GM18870 (cell line): ENCODE measurements around the gene GABRR2.
"Not testable (repeated sequence)": the region's sequence is repeated elsewhere in the genome, so short reads cannot be mapped to it uniquely, and the experiment has no call there.

ENCODE experiments used
- ATAC-seq: cut with Tn5 transposase; IDR thresholded peaks from one replicate; pipeline ENCODE4 v1.9.1; 2021; ENCODE audit warnings: moderate library complexity; ENCODE audit not compliant: unreplicated experiment

GABRR2 gene

GRCh38 chr6:89328976-89329375 is 13.9 kb upstream of the GABRR2 start:
- no peak for ATAC-seq

- no peak for ATAC-seq
Measured at GRCh38 chr6:89324304-89324703, 9.2 kb upstream of the GABRR2 start.

- no peak for ATAC-seq
Measured at GRCh38 chr6:89323511-89323971, 8.4 kb upstream of the GABRR2 start.

GRCh38 chr6:89321131-89321970 is 6.3 kb upstream of the GABRR2 start:
- no peak for ATAC-seq

- ATAC-seq: no peak
Measured at GRCh38 chr6:89320012-89320559, 5.0 kb upstream of the GABRR2 start.

- ATAC-seq: no peak
Measured at GRCh38 chr6:89317067-89317466, 2.0 kb upstream of the GABRR2 start.

- ATAC-seq: no peak
Measured at GRCh38 chr6:89314692-89315091, 407 bp downstream of the GABRR2 start.

GRCh38 chr6:89313006-89313405 is 2.1 kb downstream of the GABRR2 start:
- ATAC-seq: no peak

GRCh38 chr6:89311853-89312531 is 3.1 kb downstream of the GABRR2 start:
- ATAC-seq: no peak

GRCh38 chr6:89311530-89311852 is 3.6 kb downstream of the GABRR2 start:
- ATAC-seq: no peak

GRCh38 chr6:89310929-89311328 is 4.2 kb downstream of the GABRR2 start:
- no peak for ATAC-seq

- no peak for ATAC-seq
Measured at GRCh38 chr6:89308525-89309395, 6.3 kb downstream of the GABRR2 start.

GRCh38 chr6:89304517-89304916 is 10.6 kb downstream of the GABRR2 start:
- ATAC-seq: not testable (repeated sequence)

GRCh38 chr6:89302936-89303335 is 12.2 kb downstream of the GABRR2 start:
- no peak for ATAC-seq

GRCh38 chr6:89302195-89302770 is 12.8 kb downstream of the GABRR2 start:
- no peak for ATAC-seq

GRCh38 chr6:89301586-89302194 is 13.4 kb downstream of the GABRR2 start:
- ATAC-seq: no peak

GRCh38 chr6:89299466-89299850 is 15.6 kb downstream of the GABRR2 start:
- no peak for ATAC-seq

- no peak for ATAC-seq
Measured at GRCh38 chr6:89298680-89299465, 16.2 kb downstream of the GABRR2 start.

- ATAC-seq: peak; percentile 92
Measured at GRCh38 chr6:89297695-89298351, 17.3 kb downstream of the GABRR2 start.
